ENCODE results near the gene LRIT2.

Gene LRIT2

DNA sequence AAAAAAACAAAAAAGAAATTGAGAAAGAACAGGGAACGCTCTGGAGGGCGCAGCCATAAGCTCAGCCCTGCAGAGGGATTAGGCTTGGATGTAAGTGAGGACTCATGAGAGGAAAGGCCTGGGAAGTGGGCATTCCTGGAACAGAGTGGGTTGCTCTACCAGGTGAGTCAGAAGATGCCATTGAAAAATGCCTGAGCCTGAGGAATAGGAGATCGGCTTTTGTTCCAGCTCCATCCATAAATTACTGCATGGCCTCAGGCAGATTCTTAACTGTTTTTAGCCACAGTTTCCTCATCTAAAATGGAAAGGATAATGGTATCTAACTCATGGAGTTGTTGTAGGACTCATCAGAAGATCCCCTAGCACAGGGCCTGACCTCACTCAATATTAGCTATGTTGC lies 18.4 kb upstream of the LRIT2 start:
- Histone ChIP-seq H3K4me3 (no peak overlapping the region), H3K27ac (no peak overlapping the region)

DNA sequence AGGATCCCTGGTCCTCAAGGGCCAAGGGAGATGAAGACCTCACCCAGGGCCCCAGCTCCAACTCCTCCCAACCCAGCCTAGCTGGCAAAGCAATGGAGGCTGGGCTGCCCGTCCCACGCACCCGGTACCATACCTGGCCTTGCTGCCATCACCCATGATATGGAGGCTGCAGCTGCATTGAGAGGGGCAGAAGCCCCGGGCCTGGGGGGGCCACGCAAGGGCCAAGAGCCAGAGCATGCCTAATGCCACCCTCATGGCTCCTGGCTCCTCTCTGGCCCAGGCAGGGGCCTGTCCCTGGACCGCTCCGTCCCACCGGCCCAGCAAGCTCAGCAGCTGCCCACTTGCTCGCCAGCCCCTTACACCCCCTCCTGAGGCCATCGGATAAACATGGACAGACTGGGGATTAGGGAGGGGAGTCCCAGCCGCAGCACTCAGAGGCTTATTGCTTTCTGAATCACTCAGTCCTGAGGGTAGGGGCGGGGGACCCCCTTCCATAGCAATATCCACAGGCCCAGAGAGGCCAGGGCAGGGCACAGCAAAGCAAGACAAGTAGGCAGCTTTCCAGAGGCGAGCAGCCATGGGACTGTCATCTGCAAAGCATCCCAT lies 15.9 kb upstream of the LRIT2 start, which contains the start of gene LRIT1:
Gene LRIT1 (minus strand): TSS at position 362 of the 606 bp plus-strand sequence. CDS start 107 bp downstream, at position 255.
- Histone ChIP-seq H3K27ac (no peak within 1 kb of the TSS), H3K4me3 (no peak within 1 kb of the TSS)

DNA sequence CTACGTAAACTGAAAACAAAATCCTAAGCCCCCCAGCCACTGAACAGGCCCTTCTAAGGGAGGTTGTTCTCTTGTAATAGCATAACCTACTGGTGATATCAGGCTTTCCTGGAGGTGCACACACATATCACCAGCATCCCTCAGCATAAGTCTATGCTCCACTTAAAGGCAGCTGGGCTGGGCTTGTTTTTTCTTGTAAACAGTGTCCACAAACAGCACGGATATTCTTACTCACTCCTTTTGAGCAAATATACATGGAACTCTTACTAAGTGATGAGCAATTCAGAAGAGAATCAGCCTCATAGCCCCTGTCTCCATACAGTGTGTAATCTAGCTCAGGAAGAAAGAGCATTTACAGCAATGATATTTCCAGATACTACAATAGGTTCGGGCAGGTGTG lies 13.6 kb upstream of the LRIT2 start:
- H3K27ac ChIP-seq, result no peak overlapping the region
- H3K4me3 ChIP-seq, result no peak overlapping the region

DNA sequence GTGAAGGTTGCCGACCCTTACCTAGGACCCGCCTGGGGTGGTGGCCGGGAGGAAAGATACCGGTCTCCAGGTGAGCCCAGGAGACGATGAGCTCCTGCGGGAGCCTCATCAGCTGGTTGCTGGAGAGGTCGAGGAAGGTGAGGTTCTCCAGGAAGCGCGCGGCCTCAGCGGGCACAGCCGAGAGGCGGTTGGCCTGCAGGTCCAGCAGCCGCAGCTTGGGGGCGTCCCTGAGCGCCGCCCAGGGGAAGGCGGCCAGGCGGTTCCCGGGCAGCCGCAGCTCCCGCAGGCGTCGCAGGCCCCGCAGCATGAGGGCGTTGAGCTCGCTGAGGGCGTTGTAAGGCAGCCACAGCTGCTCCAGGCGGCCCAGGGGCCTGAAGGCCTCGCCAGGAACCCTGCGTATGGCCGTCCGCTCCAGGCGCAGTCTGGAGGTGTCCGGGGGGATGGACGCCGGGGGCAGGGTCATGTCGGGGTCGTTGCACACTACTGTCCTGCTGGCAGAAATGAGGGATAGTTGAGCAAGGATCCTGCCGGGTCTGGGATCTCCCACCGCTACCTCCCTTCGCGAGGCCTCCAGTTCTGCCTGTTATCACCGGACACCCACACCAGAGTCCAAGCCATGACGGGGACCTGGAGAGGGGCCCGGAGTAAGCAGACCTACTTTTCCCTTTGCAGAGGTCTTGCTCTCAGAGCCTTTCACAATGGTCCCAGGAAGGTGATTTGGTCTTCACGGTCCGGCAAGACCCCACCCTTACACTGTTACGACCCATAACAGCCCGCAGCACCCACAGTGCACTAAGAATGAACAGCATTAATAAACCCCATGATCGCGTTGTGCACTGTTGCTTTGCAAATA lies 12.1 kb upstream of the LRIT2 start:
- Histone ChIP-seq H3K27ac (no peak overlapping the region), H3K4me3 (no peak overlapping the region)

DNA sequence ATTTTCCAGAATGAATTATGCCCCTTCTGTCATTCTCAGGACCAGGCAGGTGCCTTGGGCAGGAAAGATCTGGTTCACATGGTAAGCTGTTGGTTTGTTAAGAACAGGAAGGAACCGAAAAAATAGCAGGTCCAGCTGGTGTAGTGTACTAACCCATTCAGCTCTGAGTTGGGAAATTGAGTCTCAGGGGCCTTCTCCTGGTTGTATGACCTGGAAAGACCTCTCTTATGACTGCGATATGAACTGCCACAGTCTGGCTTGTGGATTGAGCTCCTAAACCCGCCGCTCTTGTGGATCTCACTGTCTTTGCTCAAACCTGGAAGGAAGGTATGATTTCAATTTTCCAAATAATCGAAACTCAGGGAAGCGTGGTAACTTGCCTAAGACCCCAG lies 11.5 kb upstream of the LRIT2 start:
- no peak overlapping the region for H3K27ac ChIP-seq
- no peak overlapping the region for H3K4me3 ChIP-seq

DNA sequence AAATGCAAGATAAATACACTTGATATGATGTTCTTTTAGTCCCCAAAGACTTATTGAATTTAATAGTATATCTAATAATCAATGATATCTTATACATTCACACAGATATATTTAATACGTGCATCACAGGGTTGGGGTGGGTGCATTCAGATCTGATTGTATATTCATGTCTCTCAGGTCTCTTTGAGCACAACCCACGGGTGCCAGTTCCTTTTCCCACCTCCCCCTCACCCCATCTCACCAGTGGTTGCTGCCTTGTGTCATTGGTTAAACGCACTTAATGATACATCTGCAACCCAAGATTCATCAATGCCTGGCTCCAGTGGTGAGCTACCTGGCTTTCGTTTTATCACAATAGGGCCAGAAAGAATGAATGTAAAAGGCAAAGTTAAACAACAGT lies 9.8 kb upstream of the LRIT2 start:
- no peak overlapping the region for H3K4me3 ChIP-seq
- H3K27ac ChIP-seq, result no peak overlapping the region

DNA sequence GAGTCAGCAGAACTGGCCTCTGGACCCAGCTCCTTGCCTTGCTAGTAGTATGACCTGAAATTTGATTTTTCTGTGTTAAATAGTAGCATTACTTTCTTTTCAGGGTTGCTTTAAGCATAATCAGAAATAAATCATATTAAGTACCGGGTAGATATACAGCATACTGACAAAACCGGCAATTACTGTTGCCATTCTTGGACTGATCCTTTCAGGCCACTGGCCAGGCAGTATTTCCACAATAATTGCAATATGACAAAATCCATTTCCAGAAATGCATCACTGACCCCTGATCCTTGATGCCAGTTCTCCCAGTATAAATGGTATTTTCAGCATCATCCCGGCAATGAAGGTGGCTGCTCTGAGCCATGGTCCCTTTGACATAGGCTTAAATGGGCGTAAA lies 9.1 kb upstream of the LRIT2 start:
- H3K4me3 ChIP-seq, result no peak overlapping the region

DNA sequence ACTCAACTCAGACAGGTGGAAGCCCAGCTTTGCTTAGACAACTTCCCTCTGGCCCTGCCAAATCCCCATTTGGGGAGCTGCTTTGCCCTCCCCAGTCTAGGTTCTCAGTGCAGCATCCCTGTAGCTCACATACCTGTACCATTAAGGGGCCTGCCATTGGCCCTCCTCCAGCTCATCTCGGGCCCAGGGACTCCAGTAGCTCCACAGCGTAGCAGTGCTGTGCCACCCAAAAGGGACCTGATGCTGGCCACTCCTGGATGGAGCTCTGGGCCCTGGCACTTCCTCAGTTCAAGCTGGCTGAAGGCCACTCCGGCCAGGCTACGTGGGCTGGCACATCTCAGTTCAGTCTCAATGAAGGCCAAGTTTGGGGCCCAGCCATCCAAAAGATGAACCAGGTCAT lies 8.6 kb upstream of the LRIT2 start:
- H3K27ac ChIP-seq, result no peak overlapping the region
- no peak overlapping the region for H3K4me3 ChIP-seq

More for the DNA sequence above, 9.1 kb upstream of the LRIT2 start:
- no peak overlapping the region for H3K27ac ChIP-seq

DNA sequence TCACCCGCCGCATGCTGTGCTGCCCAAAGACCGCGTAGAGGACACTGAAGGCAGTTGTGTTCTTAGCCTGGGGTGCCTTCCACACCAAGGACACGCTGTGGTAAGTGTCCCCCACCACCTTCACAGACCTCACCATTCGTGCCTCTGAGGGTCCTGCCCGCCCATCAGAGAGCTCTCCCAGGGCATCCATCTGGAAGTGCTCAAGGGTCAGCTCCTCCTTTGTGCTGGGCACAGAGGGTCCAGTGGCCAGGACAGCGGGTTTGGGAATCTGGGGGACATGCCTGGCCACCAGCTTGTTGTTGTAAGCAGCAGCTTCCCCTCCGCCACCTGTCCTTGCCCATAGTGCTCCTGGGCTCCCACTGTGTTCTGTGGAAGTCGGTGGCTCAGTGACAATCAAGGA lies 7.0 kb upstream of the LRIT2 start:
- Histone ChIP-seq H3K27ac (no peak overlapping the region), H3K4me3 (no peak overlapping the region)

DNA sequence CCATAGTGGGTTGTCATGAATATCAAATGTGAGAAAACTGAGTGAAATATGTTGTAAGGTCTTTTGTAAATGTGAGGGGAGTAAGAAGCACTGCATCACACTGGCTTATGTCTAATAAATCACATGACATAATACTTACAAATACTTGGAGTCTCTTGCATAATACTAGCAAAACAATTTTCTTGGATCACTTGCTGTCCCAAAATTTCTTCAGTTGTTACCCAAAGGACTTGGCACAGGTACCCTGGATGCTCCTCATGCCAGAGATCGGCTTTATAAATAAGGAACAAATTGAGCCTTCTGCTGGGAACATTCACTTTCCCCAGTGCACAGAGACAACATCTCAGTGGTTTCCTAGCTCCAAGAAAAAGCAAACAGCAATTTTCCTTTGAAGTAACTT lies 5.0 kb upstream of the LRIT2 start:
- Histone ChIP-seq H3K4me3 (no peak overlapping the region), H3K27ac (no peak overlapping the region)

DNA sequence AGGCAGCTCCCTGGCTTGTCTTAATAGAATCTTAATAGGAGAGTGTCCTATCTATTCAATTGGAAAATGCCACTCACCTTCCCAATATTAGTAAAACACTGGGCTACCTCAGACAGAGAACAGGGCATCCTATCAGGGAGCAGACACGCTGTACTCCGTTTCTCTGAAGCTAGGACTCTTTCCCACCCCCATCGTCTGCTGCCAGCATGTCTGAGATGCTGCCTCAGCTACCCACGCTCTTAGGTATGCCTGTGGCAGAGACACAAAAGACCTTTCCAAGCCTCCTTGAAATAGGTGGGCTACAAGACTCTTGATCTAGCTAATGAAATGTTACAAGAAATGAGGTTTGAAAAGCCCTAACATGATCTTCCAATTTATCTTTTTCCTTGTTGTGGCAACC lies 2.5 kb upstream of the LRIT2 start:
- Histone ChIP-seq H3K4me3 (no peak overlapping the region), H3K27ac (no peak overlapping the region)

DNA sequence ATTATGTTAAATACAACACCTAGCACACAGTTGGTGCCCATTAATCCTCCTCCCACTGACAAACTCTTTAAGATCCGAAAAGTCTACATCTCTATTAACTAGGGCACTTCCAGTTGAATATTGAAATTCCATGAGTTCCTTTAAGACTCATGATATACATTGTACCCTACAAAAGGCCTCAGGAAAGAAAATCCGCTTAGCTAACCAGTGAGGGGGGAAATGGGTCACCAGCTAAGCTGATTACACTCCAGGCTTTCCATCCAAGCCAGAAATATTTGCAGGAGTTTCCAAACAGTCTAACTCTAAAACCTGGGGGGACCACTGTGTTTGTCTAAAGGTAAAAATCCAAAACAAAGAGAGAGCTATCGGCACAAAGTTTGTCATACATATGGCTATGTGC lies 1.3 kb upstream of the LRIT2 start:
- Histone ChIP-seq H3K27ac (no peak overlapping the region), H3K4me3 (no peak overlapping the region)

DNA sequence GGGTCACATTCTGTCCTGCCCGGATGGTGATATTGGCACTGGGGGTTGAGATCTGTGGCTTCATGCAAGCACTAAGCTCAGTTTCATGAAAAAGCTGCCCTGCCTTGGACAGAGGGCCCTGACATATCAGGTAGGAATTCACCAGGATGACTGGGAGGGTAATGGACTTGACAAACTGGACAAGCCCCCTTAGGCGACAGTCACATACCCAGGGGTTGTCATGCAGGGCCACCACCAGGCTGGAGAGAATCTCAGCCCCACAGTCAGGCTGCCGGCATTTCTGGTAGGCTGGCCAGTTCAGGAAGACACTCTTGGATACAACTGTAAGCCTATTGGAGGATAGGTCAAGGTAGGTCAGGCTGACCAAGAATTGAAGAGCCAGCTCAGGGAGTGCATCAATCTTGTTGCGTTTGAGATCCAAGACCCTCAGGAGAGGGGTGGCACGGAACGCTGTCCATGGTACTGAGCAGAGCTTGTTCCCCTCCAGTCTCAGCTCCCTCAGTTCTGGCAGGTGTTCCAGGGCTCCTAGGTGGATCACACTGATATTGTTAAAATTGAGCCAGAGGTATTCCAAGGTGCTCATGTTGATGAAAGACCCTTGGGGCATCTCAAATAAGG lies 824 bp downstream of the LRIT2 start:
- H3K27ac ChIP-seq, result no peak overlapping the region
- H3K4me3 ChIP-seq, result no peak overlapping the region

DNA sequence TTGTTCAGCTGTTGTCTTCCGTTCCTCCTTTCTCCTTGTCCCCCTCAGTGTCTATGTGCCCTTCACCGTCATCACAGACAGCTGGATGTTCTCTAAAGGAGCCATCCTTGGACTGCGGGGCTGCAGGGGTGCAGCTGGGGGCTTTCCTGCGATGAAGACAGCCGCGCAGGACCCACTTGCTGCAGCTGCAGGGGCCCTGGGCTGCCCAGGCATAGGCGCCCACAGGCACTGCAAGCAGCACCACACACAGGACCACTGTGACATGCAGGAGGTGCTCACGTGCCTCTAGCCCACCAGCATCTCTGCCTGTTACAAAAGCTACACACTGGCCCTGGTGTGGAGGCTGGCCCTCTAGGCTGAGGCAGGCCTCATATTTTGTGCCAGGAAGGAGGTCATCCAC lies 3.4 kb downstream of the LRIT2 start:
- no peak overlapping the region for H3K27ac ChIP-seq
- H3K4me3 ChIP-seq, result no peak overlapping the region

DNA sequence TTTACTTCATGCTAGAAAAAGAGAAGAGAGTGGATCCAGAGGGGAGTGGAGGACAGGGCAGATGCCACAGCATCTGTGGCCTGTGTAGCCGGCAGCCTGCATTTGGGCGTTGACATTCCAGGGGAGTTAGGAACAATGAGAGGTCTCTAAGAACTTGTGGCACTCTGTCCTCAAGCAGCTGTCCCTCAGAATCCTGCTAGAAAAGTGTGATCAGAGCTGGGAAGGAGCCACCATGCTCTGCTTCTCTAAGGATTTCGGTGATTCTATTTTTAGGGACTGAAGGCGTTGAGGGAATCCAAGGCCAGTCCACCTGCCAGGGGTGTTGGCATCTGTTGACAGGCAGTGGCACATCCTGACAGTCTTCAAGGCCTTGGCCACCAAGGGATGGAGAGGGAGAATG lies 7.6 kb downstream of the LRIT2 start:
- H3K27ac ChIP-seq, result no peak overlapping the region

DNA sequence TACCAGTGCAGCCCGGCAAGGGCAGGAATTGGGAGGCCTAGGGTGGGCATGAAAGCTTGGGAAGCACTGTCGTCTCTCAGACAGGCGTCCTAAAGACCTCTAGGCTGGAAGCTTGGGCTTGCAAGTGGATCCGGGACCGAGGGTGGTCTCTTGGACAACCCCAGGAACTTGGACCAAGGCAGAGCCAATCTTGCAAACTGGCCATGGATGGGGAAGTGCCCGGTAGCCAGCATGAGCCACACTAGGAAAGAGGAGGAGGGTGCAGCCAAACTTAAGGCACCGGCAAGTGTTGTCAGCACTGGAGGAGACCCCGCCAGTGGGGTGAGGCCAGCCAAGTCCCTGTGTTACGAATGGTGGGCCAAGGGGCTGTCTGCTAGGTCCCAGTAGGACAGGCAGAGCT lies 8.5 kb downstream of the LRIT2 start:
- no peak overlapping the region for H3K4me3 ChIP-seq
- no peak overlapping the region for H3K27ac ChIP-seq

More for the DNA sequence above, 7.6 kb downstream of the LRIT2 start:
- H3K4me3 ChIP-seq, result no peak overlapping the region

DNA sequence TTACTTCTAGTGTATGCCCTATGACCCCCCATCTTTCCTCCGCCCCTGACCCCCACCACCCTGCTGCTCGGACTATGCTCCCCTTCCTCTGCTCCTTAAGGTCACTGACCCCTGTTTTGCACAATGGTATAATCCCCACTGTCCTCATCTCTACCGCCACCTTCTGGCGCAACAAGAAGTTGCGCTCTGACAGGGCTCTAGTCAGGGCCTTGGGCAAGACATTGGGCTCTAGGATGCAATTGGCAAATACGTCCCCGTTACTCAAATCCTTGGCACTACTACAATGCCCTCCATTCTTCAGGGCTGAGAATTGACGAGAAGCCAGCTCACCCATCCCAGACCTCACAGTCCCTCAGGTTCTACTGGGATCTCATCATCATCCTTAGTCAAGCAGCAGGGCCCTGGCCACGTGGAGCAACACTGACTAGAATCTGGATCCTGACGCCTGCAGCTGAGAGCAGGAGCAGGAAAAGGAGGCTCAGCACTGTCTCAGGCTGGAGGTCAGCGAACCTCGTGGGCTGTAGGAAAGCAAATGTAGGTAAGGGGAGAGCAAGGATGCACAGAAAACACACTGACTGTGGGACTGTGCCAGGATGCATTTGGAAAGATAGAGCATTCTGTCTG lies 10.6 kb downstream of the LRIT2 start:
- no peak overlapping the region for H3K27ac ChIP-seq
- H3K4me3 ChIP-seq, result no peak overlapping the region

DNA sequence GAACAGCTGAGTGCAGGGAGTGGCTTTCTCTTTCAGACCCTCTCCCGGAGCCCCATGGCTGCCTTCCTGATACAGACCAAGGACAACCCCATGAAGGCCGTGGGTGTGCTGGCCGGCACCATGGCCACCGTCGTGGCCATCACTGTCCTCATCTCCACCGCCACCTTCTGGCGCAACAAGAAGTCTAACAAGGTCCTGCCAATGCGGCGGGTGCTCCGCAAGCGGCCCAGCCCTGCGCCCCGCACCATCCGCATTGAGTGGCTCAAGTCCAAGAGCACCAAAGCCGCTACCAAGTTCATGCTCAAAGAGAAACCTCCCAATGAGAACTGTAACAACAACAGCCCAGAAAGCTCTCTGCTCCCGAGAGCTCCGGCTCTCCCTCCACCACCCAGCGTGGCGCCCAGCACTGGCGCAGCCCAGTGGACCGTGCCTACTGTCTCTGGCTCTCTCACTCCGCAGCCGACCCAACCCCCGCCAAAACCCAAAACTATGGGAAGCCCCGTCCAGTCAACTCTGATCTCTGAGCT lies 11.2 kb downstream of the LRIT2 start:
- no peak overlapping the region for H3K4me3 ChIP-seq
- H3K27ac ChIP-seq, result no peak overlapping the region

DNA sequence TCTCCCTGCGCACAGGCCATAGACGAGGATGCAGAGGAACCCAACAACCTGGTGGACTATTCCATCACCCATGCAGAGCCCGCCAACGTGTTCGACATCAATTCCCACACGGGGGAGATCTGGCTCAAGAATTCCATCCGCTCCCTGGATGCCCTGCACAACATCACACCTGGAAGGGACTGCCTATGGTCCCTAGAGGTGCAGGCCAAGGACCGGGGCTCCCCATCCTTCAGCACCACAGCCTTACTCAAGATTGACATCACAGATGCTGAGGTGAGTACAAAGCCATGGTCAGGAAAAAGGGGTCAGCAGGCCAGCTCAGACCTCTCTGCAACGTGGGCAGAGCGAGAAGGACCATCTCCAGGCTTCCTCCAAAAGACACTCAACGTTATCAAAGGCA lies 12.3 kb downstream of the LRIT2 start:
- Histone ChIP-seq H3K27ac (no peak overlapping the region), H3K4me3 (no peak overlapping the region)

DNA sequence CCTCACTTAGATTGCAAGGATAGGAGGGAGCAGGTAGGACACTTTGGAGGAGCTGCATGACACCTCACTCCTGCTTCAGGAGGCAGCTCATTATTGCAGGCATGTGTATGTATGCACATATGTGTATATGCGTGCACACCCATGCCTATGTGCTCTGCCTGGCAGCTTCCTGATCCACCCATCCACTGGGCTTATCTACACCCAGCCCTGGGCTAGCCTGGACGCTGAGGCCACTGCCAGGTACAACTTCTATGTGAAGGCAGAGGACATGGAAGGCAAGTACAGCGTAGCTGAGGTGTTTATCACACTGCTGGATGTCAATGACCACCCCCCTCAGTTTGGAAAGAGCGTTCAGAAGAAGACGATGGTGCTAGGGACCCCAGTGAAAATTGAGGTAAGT lies 13.3 kb downstream of the LRIT2 start:
- Histone ChIP-seq H3K27ac (no peak overlapping the region), H3K4me3 (no peak overlapping the region)

Data from skin epidermis (tissue), 12 donors.